Calu3 (cell line): Measurements from ENCODE around the gene FAM114A1. TPM values are rescaled to one million over a fixed set of nuclear protein-coding genes. Genes with fewer than 3 reads are reported as not detected.

Source experiments
- BruUV-seq: library from RNA; stranded (reverse); fragments of 400-500 nt; replicated peaks from 2 replicates; lab custom pipeline; 2021; lab: Mats Ljungman, UMichigan
- CTCF ChIA-PET: fragments of 300-600 bp; sonication (Branson Sonifier 250); formaldehyde crosslinking; loops from one replicate; lab custom pipeline; 2022; ENCODE audit warnings: antibody characterized with exemption; lab: Charles Lee
- DNase-seq: peaks from one replicate; pipeline ENCODE4 v3.0.0; 2022
- H3K27ac Mint-ChIP-seq: one replicate; pipeline ENCODE4 v1.8.0; 2022; ENCODE audit warnings: mixed read lengths; ENCODE audit not compliant: unreplicated experiment
- H3K27me3 Mint-ChIP-seq: one replicate; pipeline ENCODE4 v1.8.0; 2022; ENCODE audit warnings: mixed read lengths; ENCODE audit not compliant: unreplicated experiment
- H3K36me3 Mint-ChIP-seq: one replicate; pipeline ENCODE4 v1.8.0; 2022; ENCODE audit warnings: mild to moderate bottlenecking, moderate library complexity, mixed read lengths; ENCODE audit not compliant: insufficient read depth, unreplicated experiment
- H3K4me1 Mint-ChIP-seq: one replicate; pipeline ENCODE4 v1.8.0; 2022; ENCODE audit warnings: mild to moderate bottlenecking, low read depth, mixed read lengths; ENCODE audit not compliant: unreplicated experiment
- H3K4me3 Mint-ChIP-seq: one replicate; pipeline ENCODE4 v1.8.0; 2022; ENCODE audit warnings: mild to moderate bottlenecking, low read depth, moderate library complexity, mixed read lengths; ENCODE audit not compliant: unreplicated experiment
- H3K9me3 Mint-ChIP-seq: one replicate; pipeline ENCODE4 v1.8.0; 2022; ENCODE audit warnings: low read depth, mixed read lengths; ENCODE audit not compliant: unreplicated experiment
- intact Hi-C: fragments of 100-400 bp; cut with micrococcal nuclease; formaldehyde crosslinking; loops from one replicate; pipeline ENCODE4 v1.10.0; 2022; ENCODE audit not compliant: unreplicated experiment
- total RNA-seq: library from RNA; stranded (reverse); gene quantifications from 2 replicates; pipeline ENCODE4 v1.2.3, GENCODE V29; 2022
- TF ChIP-seq, protein P1 (sequence below): fragments of 200-600 bp; IDR thresholded peaks from one replicate; pipeline ENCODE4 v1.8.0; 2022; ENCODE audit warnings: antibody characterized with exemption; ENCODE audit not compliant: unreplicated experiment

The FAM114A1 gene
- total RNA-seq, 1 experiment from 2014 or later = 22.1 TPM

DNA sequence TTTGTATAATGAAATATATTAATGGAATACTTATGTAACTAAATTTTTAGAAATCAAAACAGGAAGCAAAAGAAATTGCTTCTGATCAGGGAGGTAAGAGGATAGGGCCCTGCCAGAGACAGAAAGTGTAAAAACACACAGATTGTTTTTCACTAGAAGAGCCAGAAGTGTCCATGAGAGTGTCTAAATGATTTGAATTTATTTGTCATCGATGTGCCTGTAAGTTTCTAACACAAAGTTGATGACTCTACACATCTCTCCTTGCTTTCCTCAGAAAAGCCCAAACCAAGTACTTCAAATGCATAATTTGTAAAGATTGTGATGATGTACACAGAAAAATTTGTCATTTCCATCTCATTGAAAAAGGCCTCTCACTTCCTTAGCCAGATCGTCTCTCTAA, 84.0 kb downstream of the FAM114A1 start:
- peaks cover 23% of the 10 kb centered on the region for H3K4me1 Mint-ChIP-seq
- no TSS peak for BruUV-seq
- no peaks in the 10 kb centered on the region for H3K27me3 Mint-ChIP-seq
- intact Hi-C loops = no loop called here
- TF ChIP-seq, protein P1, sequence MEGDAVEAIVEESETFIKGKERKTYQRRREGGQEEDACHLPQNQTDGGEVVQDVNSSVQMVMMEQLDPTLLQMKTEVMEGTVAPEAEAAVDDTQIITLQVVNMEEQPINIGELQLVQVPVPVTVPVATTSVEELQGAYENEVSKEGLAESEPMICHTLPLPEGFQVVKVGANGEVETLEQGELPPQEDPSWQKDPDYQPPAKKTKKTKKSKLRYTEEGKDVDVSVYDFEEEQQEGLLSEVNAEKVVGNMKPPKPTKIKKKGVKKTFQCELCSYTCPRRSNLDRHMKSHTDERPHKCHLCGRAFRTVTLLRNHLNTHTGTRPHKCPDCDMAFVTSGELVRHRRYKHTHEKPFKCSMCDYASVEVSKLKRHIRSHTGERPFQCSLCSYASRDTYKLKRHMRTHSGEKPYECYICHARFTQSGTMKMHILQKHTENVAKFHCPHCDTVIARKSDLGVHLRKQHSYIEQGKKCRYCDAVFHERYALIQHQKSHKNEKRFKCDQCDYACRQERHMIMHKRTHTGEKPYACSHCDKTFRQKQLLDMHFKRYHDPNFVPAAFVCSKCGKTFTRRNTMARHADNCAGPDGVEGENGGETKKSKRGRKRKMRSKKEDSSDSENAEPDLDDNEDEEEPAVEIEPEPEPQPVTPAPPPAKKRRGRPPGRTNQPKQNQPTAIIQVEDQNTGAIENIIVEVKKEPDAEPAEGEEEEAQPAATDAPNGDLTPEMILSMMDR = no peak
- no peak overlapping the region for H3K27ac Mint-ChIP-seq
- CTCF ChIA-PET = interaction anchor here (0.6 to 0.7 kb wide), 3 partner anchors 9 to 181 kb away, joined by 3 read pairs; no protein-coding TSS in a partner anchor
- H3K4me3 Mint-ChIP-seq = no peak overlapping the region
- no peaks in the 10 kb centered on the region for H3K9me3 Mint-ChIP-seq
- H3K36me3 Mint-ChIP-seq = no peaks in the 10 kb centered on the region
- no peak for DNase-seq

DNA sequence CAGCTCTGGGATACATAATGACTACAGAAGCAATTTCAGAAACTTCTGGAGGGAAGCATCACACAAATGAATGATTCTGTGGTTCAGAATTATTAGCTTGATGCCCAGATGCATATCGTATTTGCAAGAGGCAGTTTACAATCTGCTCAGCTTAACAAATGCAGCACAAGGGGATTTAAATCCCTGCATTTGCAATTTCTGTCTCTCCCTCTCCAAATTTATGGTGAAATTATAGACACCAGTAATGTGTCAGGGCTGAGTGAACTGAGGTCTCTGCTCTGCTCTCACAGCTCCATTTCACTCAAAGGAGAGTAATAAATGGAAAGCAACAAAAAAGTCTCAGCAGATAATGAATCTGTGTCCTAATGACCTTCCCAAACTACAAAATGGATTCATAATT, 84.4 kb downstream of the FAM114A1 start:
- CTCF ChIA-PET = interaction anchor here (0.7 kb wide), 1 partner anchor 10 kb away, joined by 3 read pairs; no protein-coding TSS in a partner anchor
- Mint-ChIP-seq H3K27me3 (no peaks in the 10 kb centered on the region), H3K9me3 (no peaks in the 10 kb centered on the region), H3K4me1 (peaks cover 23% of the 10 kb centered on the region), H3K36me3 (no peaks in the 10 kb centered on the region), H3K27ac (no peak overlapping the region), H3K4me3 (no peak overlapping the region)
- no TSS peak for BruUV-seq
- DNase-seq = no peak
- intact Hi-C loops = no loop called here
- TF ChIP-seq, protein P1 = no peak

DNA sequence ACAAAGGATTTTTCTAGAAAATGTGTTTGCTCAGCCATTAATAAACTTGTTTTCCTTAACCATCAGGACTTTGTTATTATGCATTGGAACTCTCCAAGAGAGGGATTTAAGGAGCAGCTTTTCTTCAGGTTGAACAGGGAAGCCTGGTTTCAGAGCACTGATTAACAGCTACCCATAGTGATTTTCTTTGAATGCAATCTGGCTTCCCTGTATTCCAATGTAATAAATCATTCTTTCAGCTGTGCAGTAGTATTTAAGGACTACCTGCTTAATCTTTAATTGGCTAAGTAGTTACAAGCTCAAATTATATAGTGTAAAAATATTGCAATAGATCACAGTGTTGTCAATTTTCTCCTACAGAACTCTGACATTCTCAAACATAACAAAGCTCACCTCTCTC, 87.1 kb downstream of the FAM114A1 start:
- H3K9me3 Mint-ChIP-seq = no peaks in the 10 kb centered on the region
- no peak overlapping the region for H3K27ac Mint-ChIP-seq
- no peak overlapping the region for H3K4me3 Mint-ChIP-seq
- no TSS peak for BruUV-seq
- no peaks in the 10 kb centered on the region for H3K36me3 Mint-ChIP-seq
- TF ChIP-seq, protein P1 = no peak
- CTCF ChIA-PET = no interaction called here
- H3K4me1 Mint-ChIP-seq = peaks cover 15% of the 10 kb centered on the region
- no peak for DNase-seq
- H3K27me3 Mint-ChIP-seq = no peaks in the 10 kb centered on the region
- intact Hi-C loops = no loop called here

DNA sequence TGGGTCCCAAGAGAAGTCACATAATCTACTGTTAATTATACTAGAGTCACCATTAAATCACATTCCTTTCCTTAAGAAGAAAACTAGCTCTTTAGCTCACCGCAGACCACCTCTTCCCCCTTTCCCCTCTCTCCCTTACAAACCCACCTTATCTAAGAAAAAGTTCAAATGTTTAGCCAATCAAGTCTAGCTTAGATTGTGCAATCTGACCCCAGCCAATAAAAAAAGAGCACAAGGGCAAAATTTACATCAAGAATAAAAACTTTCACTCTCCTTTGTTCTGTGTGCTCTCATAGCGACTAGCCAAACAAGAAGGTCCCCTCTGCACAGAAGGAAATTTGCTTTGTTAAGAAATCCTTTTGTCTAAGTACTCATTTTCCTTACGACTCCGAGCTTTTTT, 88.4 kb downstream of the FAM114A1 start:
- Mint-ChIP-seq H3K4me3 (no peak overlapping the region), H3K27me3 (no peaks in the 10 kb centered on the region), H3K4me1 (peaks cover 3% of the 10 kb centered on the region), H3K27ac (no peak overlapping the region), H3K9me3 (no peaks in the 10 kb centered on the region), H3K36me3 (no peaks in the 10 kb centered on the region)
- intact Hi-C loops = no loop called here
- TF ChIP-seq, protein P1 = no peak
- CTCF ChIA-PET = no interaction called here
- no peak for DNase-seq
- BruUV-seq = no TSS peak
